Activated CD4-positive, alpha-beta T cell treated with anti-CD3 and anti-CD28 coated beads for 4 hours (primary cell): ENCODE data around the gene TMEM178A.

ENCODE experiments used
- DNase-seq, 2 donors: peaks; one replicate each; pipeline ENCODE4 v3.0.0-alpha.2; 2020

The TMEM178A gene

DNA sequence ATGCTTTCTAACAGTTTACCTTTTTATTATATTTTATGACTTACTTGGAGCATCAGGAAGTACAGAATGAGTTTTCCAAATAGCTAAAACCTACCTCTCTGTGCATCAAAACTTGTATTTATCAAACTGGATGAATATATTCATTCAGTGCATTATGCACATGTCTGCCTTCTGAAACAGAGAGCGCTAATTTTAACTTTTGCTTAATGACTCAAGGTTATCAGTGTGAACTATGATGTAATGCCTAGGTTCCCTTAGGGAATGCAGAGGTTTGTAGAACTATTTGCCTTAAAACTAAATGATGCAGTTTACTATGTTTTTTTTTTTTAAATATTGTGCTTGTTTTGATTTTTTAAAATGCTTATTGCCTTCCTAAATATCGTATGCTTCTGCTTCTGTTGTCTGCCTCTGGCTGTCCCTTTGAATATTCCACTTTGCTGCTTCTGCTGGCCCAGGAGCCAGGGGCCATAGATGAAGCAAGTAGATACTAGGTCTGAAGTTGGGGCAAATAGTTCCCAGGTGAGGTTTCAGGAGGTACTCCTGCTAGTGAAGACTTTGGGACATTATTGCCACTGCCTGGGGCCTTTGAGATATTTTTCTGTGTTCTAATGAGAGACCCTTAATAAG, 16.5 kb downstream of the TMEM178A start:
- DNase-seq, result no peak

DNA sequence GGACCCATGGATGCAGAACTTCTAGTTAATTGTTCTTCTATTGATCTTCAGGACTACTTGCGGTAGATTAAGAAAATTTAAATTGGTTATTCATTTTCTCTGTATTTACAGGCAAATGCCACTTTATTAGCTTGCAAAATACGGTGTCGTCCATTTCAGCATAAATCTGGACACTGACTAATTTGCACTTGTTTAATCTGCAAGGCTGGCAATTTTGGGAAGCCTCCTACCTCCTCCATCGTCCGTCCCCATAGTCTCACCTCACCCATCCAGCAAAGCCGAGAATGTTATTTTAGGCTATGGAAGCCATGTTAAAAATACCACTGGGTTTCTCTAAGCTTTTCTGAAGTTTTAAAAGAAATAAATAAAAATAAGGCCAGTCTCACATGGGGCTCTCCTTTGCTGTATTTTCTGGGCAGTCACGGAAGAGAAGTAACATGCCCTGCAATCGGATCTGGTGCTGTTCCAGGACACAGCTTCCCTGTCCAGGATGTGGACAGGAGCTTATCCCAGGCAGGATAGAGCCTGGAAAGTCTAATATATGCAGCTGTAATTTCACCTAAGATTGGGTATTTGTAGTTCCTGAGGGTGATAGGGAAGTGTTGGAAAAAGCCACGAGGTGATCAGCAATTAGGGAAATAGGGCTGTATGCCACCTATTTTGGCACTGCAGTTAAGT, 17.4 kb downstream of the TMEM178A start:
- no peak for DNase-seq

DNA sequence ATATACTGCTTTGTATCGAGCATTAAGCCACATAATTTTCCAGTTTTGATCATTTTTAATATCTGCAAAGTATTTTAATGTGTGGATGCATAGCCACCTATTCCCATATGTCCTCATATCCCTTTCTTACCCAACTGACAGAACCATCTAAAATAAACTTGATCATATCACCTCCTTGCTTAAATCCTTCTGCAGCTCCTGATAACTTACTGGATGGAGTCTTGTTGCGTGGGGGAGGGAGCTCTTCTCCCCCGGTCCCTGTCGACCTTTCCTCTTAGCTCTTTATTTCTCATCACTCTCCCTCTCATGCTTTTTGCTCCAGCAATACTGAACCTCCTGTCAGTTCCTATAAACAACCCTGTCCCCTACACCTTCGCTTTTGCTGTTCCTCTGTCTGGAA, 18.7 kb downstream of the TMEM178A start:
- DNase-seq, result no peak

- no peak for DNase-seq
Observed at GRCh38 chr2:39685126-39685525, 19.4 kb downstream of the TMEM178A start.

- DNase-seq, result no peak
Observed at GRCh38 chr2:39686456-39686855, 20.7 kb downstream of the TMEM178A start.

- no peak for DNase-seq
Observed at GRCh38 chr2:39688181-39688580, 22.5 kb downstream of the TMEM178A start.

- no peak for DNase-seq
Observed at GRCh38 chr2:39689272-39689841, 23.6 kb downstream of the TMEM178A start.

DNA sequence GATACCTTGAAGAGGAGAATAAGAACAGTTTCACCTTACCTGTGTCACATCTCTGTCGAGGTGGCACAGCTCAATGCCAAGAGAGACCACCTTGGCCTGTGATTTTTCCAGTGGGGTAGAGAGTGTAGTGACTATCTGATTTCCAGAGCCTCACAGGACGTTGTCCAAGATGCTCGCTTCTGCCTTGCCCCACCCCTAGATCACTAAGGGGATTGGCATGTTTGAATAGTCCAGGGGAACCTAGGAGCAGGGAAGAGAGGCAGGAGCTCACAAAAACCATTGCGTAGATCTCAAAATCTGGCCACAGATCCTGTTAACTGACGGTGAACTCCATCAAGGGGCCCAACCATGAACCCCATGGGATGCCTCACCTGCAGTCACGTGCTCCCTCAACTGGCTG, 24.2 kb downstream of the TMEM178A start:
- no peak for DNase-seq

GRCh38 chr2:39693245-39693644, 27.5 kb downstream of the TMEM178A start:
- DNase-seq, result no peak

DNA sequence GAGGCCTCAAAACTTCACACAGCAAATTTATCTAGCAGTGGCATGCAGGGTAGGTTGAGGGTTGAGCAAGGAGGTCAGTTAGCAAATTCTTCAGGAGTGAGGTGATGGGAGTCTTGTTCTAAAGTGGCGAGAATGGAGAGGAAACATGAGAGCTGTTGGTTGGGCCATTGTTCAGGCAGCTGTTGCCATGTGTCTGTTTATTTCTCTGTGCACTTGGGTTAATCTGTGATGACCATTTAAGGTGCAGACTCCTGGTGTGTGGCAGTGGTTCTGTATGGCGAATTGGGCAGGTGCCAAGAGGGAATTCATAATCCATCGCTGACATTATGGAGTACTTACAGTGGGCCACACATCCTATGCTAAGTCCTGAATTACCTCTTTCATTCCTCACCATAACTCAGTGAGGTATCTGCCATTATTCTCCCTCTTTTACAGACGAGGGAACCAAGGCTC, 30.4 kb downstream of the TMEM178A start:
- no peak for DNase-seq

GRCh38 chr2:39696838-39697237, 31.1 kb downstream of the TMEM178A start:
- no peak for DNase-seq

DNA sequence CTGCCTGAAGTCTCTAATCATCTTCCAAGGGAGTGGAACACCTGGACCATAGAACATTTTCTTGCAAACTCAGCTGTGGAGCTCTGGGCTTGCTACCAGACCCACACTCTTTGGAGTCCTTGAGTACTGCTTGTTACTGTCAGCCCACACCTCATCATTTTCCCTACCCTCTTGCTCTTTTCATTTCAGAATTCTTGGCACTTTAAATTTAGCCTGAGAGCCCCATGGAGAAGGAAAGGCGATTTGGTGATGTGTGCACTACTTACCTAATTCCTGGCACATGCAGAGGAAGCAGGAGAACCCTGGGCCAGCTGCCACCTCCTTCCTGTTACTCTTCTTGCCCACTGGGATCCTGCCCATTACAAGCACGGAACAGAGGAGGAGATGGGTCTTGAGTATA, 31.7 kb downstream of the TMEM178A start:
- no peak for DNase-seq

GRCh38 chr2:39701137-39701536, 35.4 kb downstream of the TMEM178A start:
- no peak for DNase-seq

GRCh38 chr2:39703181-39703872, 37.6 kb downstream of the TMEM178A start:
- DNase-seq, result no peak

- DNase-seq, result no peak
Observed at GRCh38 chr2:39704540-39704939, 38.8 kb downstream of the TMEM178A start.

- no peak for DNase-seq
Observed at GRCh38 chr2:39705638-39706037, 39.9 kb downstream of the TMEM178A start.

DNA sequence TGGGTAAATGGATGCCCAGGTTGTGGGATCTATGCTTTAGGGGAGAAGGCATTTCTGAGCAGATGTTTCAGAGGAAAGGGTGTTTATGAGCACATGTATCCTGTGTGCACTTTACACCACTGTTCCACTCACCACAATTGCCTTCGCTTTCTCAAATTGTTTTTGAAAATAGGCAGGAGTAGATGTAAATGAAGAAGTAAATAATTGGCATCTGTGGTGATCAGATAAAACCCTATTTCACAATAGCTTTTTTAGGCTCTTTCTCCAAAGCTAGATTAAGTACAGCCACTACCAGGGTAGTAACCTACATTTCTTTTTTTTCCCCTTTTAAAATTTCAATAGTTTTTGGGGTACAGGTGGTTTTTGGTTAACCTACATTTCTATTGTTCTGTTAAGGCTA, 40.6 kb downstream of the TMEM178A start:
- DNase-seq, result no peak

DNA sequence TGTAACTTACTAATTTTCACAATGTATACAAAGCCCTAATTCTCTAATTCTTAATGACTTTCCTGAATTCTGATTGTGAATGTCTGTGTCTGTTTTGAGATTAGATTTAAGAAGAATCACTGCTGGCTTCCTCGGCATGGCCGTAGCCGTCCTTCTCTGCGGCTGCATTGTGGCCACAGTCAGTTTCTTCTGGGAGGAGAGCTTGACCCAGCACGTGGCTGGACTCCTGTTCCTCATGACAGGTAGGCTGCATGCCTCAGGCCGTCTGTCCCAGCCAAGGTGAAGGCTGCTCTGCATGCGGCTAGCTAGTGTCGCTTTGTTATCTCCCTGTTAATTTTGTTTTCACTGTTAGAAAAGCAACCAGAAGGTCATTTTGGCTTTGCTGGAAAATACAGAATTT, 41.2 kb downstream of the TMEM178A start:
- DNase-seq, result no peak

DNA sequence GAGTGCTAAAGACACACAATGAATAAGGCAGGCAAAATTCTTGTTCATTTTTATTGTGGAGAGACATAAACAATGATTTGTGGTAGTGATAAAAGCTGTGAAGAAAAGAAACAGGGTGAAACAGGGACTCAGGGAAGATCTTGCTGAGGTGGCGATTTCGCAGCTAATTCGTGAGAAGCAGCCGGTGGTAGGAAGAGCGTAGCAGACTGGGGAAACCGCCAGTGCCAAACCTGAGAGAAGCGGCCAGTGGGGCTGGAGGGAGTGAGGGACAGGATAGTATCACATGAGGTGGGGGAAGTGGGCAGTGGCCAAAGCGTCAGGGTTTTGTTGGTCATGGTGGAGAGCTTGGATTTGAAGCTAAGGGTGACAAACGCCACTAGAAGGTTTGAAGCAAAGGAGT, 42.3 kb downstream of the TMEM178A start:
- no peak for DNase-seq

DNA sequence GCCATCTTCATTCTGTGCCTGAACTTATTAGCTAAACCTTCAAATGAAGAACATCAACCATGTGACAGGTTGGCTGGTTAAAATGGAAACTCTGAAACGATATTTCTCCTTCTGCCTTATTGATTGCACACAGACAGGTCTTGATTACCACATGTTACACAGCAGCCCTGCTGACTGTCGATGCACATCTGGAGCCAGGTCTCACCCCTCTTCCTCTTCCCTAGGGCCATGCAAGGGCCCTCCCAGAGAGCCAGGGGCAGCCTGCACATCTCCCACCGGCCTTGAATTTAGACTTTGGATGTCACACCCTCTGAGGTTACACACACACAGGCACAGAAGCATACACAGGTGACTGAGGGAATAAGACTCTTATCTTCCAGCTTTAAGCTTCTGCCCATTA, 45.1 kb downstream of the TMEM178A start:
- DNase-seq, result no peak

DNA sequence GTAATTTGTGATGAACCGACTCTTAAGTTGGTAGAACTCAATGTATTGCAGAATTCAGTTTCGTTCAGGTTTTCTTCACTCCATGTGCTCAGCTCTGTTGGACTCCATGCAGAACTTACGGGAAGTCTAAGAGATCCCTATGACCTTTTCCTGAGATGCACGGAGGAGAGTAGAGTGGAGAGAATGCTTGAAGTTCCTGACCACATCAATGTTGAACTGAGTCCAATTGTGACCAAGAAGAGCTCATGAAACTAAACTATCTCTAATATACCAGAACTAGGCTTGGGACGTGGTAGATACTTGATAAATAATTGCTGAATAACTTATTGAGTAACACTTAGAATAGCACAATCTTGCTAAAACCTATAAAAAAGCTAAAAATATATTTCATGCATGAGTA, 47.2 kb downstream of the TMEM178A start:
- DNase-seq, result no peak

GRCh38 chr2:39715095-39715494, 49.4 kb downstream of the TMEM178A start:
- DNase-seq, result no peak

DNA sequence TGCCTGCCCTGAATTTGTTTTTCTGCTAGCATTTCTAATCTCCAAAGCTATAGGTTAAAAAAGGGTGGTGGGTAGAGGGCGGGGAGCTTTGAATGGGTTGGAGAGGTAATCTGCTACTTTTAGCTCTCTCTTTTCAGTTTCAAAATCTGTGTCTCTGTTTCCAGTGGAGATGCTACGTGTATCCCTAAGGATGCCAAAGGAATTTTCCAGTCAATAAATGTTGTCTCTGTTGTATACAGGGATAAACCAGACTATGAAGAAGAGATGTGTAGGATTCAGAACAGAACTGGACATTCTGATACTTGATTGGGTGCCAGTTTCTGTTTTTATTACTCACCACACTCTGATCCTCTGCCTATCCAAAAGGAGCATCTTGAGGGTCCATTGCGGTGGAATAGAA, 50.1 kb downstream of the TMEM178A start:
- no peak for DNase-seq

GRCh38 chr2:39717067-39717466, 51.4 kb downstream of the TMEM178A start:
- DNase-seq, result no peak
